CD4-positive, alpha-beta T cell treated with Interleukin-12 subunit alpha and Interleukin-12 subunit beta, for 1 hour (primary cell): ENCODE results near the gene SIK2.
"Not testable (repeated sequence)": the region's sequence is repeated elsewhere in the genome, so short reads cannot be mapped to it uniquely, and the experiment has no call there.

Experiments used
- DNase-seq: peaks from one replicate; pipeline ENCODE4 v3.0.0-alpha.2; 2020

SIK2 gene

GRCh38 chr11:111703576-111703975 lies 101.3 kb downstream of the SIK2 start:
- DNase-seq, result no peak

GRCh38 chr11:111707039-111707690 lies 104.9 kb downstream of the SIK2 start:
- no peak for DNase-seq

GRCh38 chr11:111707691-111708067 lies 105.4 kb downstream of the SIK2 start:
- no peak for DNase-seq

GRCh38 chr11:111714522-111714921 lies 112.3 kb downstream of the SIK2 start:
- DNase-seq, result no peak

GRCh38 chr11:111715142-111715816 lies 113.0 kb downstream of the SIK2 start:
- no peak for DNase-seq

GRCh38 chr11:111717660-111718059 lies 115.4 kb downstream of the SIK2 start:
- DNase-seq, result not testable (repeated sequence)

GRCh38 chr11:111718436-111718835 lies 116.2 kb downstream of the SIK2 start:
- no peak for DNase-seq

- DNase-seq, result no peak
Measured at GRCh38 chr11:111718859-111719258, 116.6 kb downstream of the SIK2 start.

GRCh38 chr11:111719379-111719778 lies 117.1 kb downstream of the SIK2 start:
- DNase-seq, result no peak

GRCh38 chr11:111720801-111721494 lies 118.7 kb downstream of the SIK2 start:
- DNase-seq, result no peak

GRCh38 chr11:111722501-111722900 lies 120.3 kb downstream of the SIK2 start:
- DNase-seq, result no peak

GRCh38 chr11:111723595-111723994 lies 121.3 kb downstream of the SIK2 start:
- no peak for DNase-seq

GRCh38 chr11:111724615-111725129 lies 122.4 kb downstream of the SIK2 start:
- no peak for DNase-seq

- no peak for DNase-seq
Measured at GRCh38 chr11:111725621-111726020, 123.4 kb downstream of the SIK2 start.

GRCh38 chr11:111726301-111726713 lies 124.1 kb downstream of the SIK2 start:
- no peak for DNase-seq

- DNase-seq, result no peak
Measured at GRCh38 chr11:111727431-111727830, 125.2 kb downstream of the SIK2 start.

GRCh38 chr11:111729071-111729830 lies 127.0 kb downstream of the SIK2 start:
- no peak for DNase-seq

GRCh38 chr11:111729831-111730311 lies 127.6 kb downstream of the SIK2 start:
- no peak for DNase-seq

GRCh38 chr11:111730871-111731591 lies 128.8 kb downstream of the SIK2 start:
- no peak for DNase-seq

- no peak for DNase-seq
Measured at GRCh38 chr11:111731821-111732220, 129.6 kb downstream of the SIK2 start.

- DNase-seq, result no peak
Measured at GRCh38 chr11:111733016-111733415, 130.8 kb downstream of the SIK2 start.

- no peak for DNase-seq
Measured at GRCh38 chr11:111733611-111734088, 131.4 kb downstream of the SIK2 start.
